SU-DHL-6 (cell line): ENCODE results near the gene CCNE1.

ENCODE experiments used
- H2AFZ ChIP-seq: fragments of 200-600 bp; sonication (generic); 2 replicates; pipeline ENCODE4 v1.6.1; 2014; ENCODE audit warnings: low read depth, mild to moderate bottlenecking, moderate library complexity, mixed read lengths, antibody characterized with exemption, low read length; ENCODE audit not compliant: severe bottlenecking
- H3F3A ChIP-seq: fragments of 200-600 bp; shearing (Covaris generic); 2 replicates; pipeline ENCODE4 v1.6.0; 2016; ENCODE audit warnings: antibody characterized with exemption, mild to moderate bottlenecking; ENCODE audit not compliant: insufficient read depth
- H3K27ac ChIP-seq: fragments of 200-600 bp; sonication (generic); 2 replicates; pipeline ENCODE4 v1.5.1; 2016; ENCODE audit warnings: low read depth, mild to moderate bottlenecking, low read length, moderate library complexity, mixed read lengths
- H3K27me3 ChIP-seq: fragments of 200-600 bp; sonication (generic), shearing (Covaris generic); 2 replicates; pipeline ENCODE4 v1.6.0; 2014; ENCODE audit warnings: mild to moderate bottlenecking, low read length
- H3K36me3 ChIP-seq: fragments of 200-600 bp; sonication (generic); 2 replicates; pipeline ENCODE4 v1.6.1; 2014; ENCODE audit warnings: mild to moderate bottlenecking, low read length, mixed read lengths
- H3K4me2 ChIP-seq: fragments of 300-600, 200-600 bp; shearing (Covaris generic), sonication (generic); 2 replicates; pipeline ENCODE4 v1.6.0; 2014; ENCODE audit warnings: low read length, low read depth, mild to moderate bottlenecking; ENCODE audit not compliant: poor library complexity, severe bottlenecking
- H3K4me3 ChIP-seq: fragments of 200-600 bp; sonication (generic); 2 replicates; pipeline ENCODE4 v1.5.1; 2014; ENCODE audit warnings: antibody characterized with exemption, low read length, mild to moderate bottlenecking, mixed read lengths; ENCODE audit not compliant: insufficient read depth, poor library complexity, severe bottlenecking
- H3K79me2 ChIP-seq: fragments of 200-600 bp; sonication (generic); 2 replicates; pipeline ENCODE4 v1.6.1; 2014; ENCODE audit warnings: mild to moderate bottlenecking, low read length, moderate library complexity; ENCODE audit not compliant: insufficient read depth
- H3K9ac ChIP-seq: fragments of 200-600 bp; sonication (generic); 2 replicates; pipeline ENCODE4 v1.7.0; 2014; ENCODE audit warnings: mild to moderate bottlenecking, low read length
- H3K9me2 ChIP-seq: fragments of 200-600 bp; sonication (generic); replicated peaks from 2 replicates; pipeline ENCODE4 v1.6.1; 2014; ENCODE audit warnings: low read length; ENCODE audit not compliant: insufficient read depth
- H3K9me3 ChIP-seq: fragments of 200-600 bp; sonication (generic); 2 replicates; pipeline ENCODE4 v1.6.1; 2014; ENCODE audit warnings: low read length, mixed read lengths; ENCODE audit not compliant: insufficient read depth
- H4K20me1 ChIP-seq: fragments of 200-600 bp; sonication (generic); 2 replicates; pipeline ENCODE4 v1.6.1; 2014; ENCODE audit warnings: low read depth, mild to moderate bottlenecking, antibody characterized with exemption, low read length, moderate library complexity, mixed read lengths
- CTCF ChIP-seq: fragments of 200-600 bp; sonication (generic); IDR thresholded peaks from one replicate; pipeline ENCODE4 v1.5.1; 2017; ENCODE audit warnings: antibody characterized with exemption, mild to moderate bottlenecking, low read length, moderate library complexity; ENCODE audit not compliant: insufficient read depth, poor library complexity, severe bottlenecking
- EZH2phosphoT487 ChIP-seq: fragments of 200-600 bp; sonication (generic), shearing (Covaris generic); conservative IDR thresholded peaks from 2 replicates; pipeline ENCODE4 v1.6.1; 2018; ENCODE audit warnings: mild to moderate bottlenecking, antibody characterized with exemption, low read length, moderate library complexity, mixed read lengths

The CCNE1 gene

GRCh38 chr19:29851769-29852521 is 40.2 kb downstream of the CCNE1 start:
- Histone ChIP-seq H3K9me2 (no peaks in the 10 kb centered on the region), H2AFZ (no peak overlapping the region), H3K9me3 (no peaks in the 10 kb centered on the region), H3F3A (no peaks in the 10 kb centered on the region), H3K27me3 (no peaks in the 10 kb centered on the region), H3K27ac (no peak overlapping the region), H3K9ac (no peak overlapping the region), H3K4me2 (no peak overlapping the region), H4K20me1 (no peaks in the 10 kb centered on the region), H3K36me3 (no peaks in the 10 kb centered on the region), H3K79me2 (no peaks in the 10 kb centered on the region), H3K4me3 (no peak overlapping the region)
- TF ChIP-seq EZH2phosphoT487 (no peak), CTCF (no peak)

GRCh38 chr19:29854033-29854432 is 42.2 kb downstream of the CCNE1 start:
- Histone ChIP-seq H3K9me3 (no peaks in the 10 kb centered on the region), H3K4me3 (no peak overlapping the region), H3K79me2 (no peaks in the 10 kb centered on the region), H3K36me3 (no peaks in the 10 kb centered on the region), H3K9me2 (no peaks in the 10 kb centered on the region), H2AFZ (no peak overlapping the region), H3K4me2 (no peak overlapping the region), H4K20me1 (no peaks in the 10 kb centered on the region), H3K27me3 (no peaks in the 10 kb centered on the region), H3K27ac (no peak overlapping the region), H3F3A (no peaks in the 10 kb centered on the region), H3K9ac (no peak overlapping the region)
- TF ChIP-seq CTCF (no peak), EZH2phosphoT487 (no peak)

DNA sequence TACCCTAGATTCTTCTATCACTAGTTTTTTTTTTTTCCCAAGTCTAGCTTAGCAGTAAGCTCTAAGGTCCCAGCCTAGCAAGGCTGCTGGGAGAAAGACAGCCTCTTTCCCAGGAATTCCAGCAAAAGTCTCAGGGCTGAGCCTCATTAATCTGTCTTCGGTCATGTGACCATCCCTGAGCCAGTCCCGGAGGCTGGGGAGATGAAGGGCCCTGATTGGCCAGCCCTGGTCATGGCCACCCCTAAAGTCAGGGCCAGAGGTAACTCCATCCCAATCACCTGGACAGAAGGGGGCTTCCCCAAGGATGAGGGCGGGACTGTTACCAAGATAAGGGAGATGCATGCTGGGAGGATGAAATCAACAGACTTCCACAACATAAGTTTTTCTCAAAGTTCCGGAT is 43.3 kb downstream of the CCNE1 start:
- Histone ChIP-seq H3K27me3 (no peaks in the 10 kb centered on the region), H3K79me2 (no peaks in the 10 kb centered on the region), H3K9me3 (no peaks in the 10 kb centered on the region), H4K20me1 (no peaks in the 10 kb centered on the region), H3F3A (no peaks in the 10 kb centered on the region), H3K36me3 (no peaks in the 10 kb centered on the region), H3K4me2 (no peak overlapping the region), H2AFZ (no peak overlapping the region), H3K9me2 (no peaks in the 10 kb centered on the region), H3K9ac (no peak overlapping the region), H3K4me3 (no peak overlapping the region), H3K27ac (no peak overlapping the region)
- TF ChIP-seq EZH2phosphoT487 (no peak), CTCF (no peak)
